ENCODE results near the gene ETFB.
A peak's percentile ranks its signal among the peaks of the same experiment; 100 is the strongest.

The ETFB gene

DNA sequence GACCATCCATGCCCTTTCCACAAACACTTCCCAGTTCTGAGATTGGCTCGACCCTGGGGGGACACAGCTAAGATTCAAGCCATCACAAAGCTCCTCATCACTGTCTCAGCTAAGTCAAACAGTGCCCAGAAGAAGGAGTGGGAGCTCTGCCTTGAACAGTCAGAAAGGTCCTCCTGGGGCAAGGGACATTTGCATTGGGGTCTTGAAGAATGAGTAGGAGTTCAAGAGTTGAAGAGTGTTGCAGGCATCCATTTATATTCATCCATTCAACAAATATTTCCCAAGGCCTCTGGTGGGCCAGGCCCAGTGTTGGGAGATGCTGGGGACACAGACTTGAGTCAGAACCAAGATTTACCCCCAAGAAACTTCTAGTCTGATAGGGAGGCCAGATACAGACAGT is 48.2 kb downstream of the ETFB start:
- H3K79me2 ChIP-seq (ENCODE audit: control insufficient read depth, insufficient read depth, low read length, poor library complexity) = no peaks in the 10 kb centered on the region
- peaks cover 4% of the 10 kb centered on the region for H3K9me3 ChIP-seq (ENCODE audit: insufficient read depth, low read depth, low read length)
- no peak overlapping the region for H3K9ac ChIP-seq (ENCODE audit: low read length)
- H3K18ac ChIP-seq (ENCODE audit: low read length) = no peak overlapping the region
- no peaks in the 10 kb centered on the region for H3K79me1 ChIP-seq (ENCODE audit: low read length)
- H4K12ac ChIP-seq (ENCODE audit: low read depth, low read length) = no peak overlapping the region
- no peak overlapping the region for H3K4me2 ChIP-seq (ENCODE audit: low read length)
- H3K23ac ChIP-seq (ENCODE audit: low read length) = no peak overlapping the region
- no peak overlapping the region for H2BK120ac ChIP-seq (ENCODE audit: insufficient read depth, low read length, poor library complexity)
- H3K36me3 ChIP-seq (ENCODE audit: control insufficient read depth in 1 of 2, insufficient read depth in 2 of 2, low read length in 2 of 2) = no peaks in the 10 kb centered on the region
- no peaks in the 10 kb centered on the region for H3K27me3 ChIP-seq (ENCODE audit: insufficient read depth, low read length)
- no peak overlapping the region for H2AFZ ChIP-seq (ENCODE audit: insufficient read depth, low read length, poor library complexity)
- no peak overlapping the region for H2BK12ac ChIP-seq (ENCODE audit: low read length)
- no peak overlapping the region for H3K4ac ChIP-seq (ENCODE audit: low read depth, low read length)
- no peak overlapping the region for H2AK5ac ChIP-seq (ENCODE audit: low read length)
- no peak overlapping the region for H4K8ac ChIP-seq (ENCODE audit: low read depth, low read length)
- H3K4me3 ChIP-seq (ENCODE audit: low read depth, low read length) = no peak overlapping the region
- no peak for DNase-seq
- no peak overlapping the region for H4K91ac ChIP-seq (ENCODE audit: low read depth, low read length)
- H3K27ac ChIP-seq (ENCODE audit: low read depth, low read length) = no peak overlapping the region
- H2BK5ac ChIP-seq (ENCODE audit: low read depth, low read length, poor library complexity) = no peak overlapping the region
- no peaks in the 10 kb centered on the region for H3K4me1 ChIP-seq (ENCODE audit: control insufficient read depth in 1 of 2, insufficient read depth in 2 of 2, low read length in 2 of 2)
- no CpG with 5 or more reads among the region's 1 CpG for WGBS (ENCODE audit: extremely low coverage, insufficient coverage, insufficient read length)
- H3K14ac ChIP-seq (ENCODE audit: low read length) = no peak overlapping the region

DNA sequence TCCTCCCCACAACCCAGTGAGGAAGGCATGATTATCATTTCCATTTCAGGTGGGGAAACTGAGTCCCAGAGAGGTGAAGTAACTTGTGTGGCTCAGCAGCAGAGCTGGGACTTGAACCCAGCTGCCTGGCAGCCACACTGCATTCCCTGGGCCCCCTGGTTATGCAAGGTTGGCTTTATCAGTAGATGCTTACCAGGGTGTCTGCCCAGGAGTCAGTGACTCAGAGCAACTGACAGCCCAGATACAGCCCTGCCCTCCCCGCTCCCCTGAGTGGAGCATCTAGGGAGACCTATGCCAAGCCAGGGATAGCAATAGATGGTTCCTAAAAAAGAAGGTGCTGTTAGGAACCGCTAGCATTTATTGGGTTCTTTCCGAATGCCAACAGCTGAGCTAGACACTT is 48.8 kb downstream of the ETFB start:
- no peak overlapping the region for H4K12ac ChIP-seq (ENCODE audit: low read depth, low read length)
- H3K36me3 ChIP-seq (ENCODE audit: control insufficient read depth in 1 of 2, insufficient read depth in 2 of 2, low read length in 2 of 2) = no peaks in the 10 kb centered on the region
- no peak overlapping the region for H2BK12ac ChIP-seq (ENCODE audit: low read length)
- no peak overlapping the region for H3K4me3 ChIP-seq (ENCODE audit: low read depth, low read length)
- no peak overlapping the region for H2BK5ac ChIP-seq (ENCODE audit: low read depth, low read length, poor library complexity)
- no peaks in the 10 kb centered on the region for H3K4me1 ChIP-seq (ENCODE audit: control insufficient read depth in 1 of 2, insufficient read depth in 2 of 2, low read length in 2 of 2)
- H2AFZ ChIP-seq (ENCODE audit: insufficient read depth, low read length, poor library complexity) = no peak overlapping the region
- no peak overlapping the region for H2BK120ac ChIP-seq (ENCODE audit: insufficient read depth, low read length, poor library complexity)
- WGBS (ENCODE audit: extremely low coverage, insufficient coverage, insufficient read length) = no CpG with 5 or more reads among the region's 3 CpGs
- H3K18ac ChIP-seq (ENCODE audit: low read length) = no peak overlapping the region
- H3K23ac ChIP-seq (ENCODE audit: low read length) = no peak overlapping the region
- no peak overlapping the region for H4K91ac ChIP-seq (ENCODE audit: low read depth, low read length)
- H4K8ac ChIP-seq (ENCODE audit: low read depth, low read length) = no peak overlapping the region
- no peak overlapping the region for H3K4me2 ChIP-seq (ENCODE audit: low read length)
- no peak overlapping the region for H2AK5ac ChIP-seq (ENCODE audit: low read length)
- H3K14ac ChIP-seq (ENCODE audit: low read length) = no peak overlapping the region
- no peaks in the 10 kb centered on the region for H3K27me3 ChIP-seq (ENCODE audit: insufficient read depth, low read length)
- H3K9me3 ChIP-seq (ENCODE audit: insufficient read depth, low read depth, low read length) = peaks cover 4% of the 10 kb centered on the region
- H3K79me2 ChIP-seq (ENCODE audit: control insufficient read depth, insufficient read depth, low read length, poor library complexity) = no peaks in the 10 kb centered on the region
- H3K27ac ChIP-seq (ENCODE audit: low read depth, low read length) = no peak overlapping the region
- DNase-seq = no peak
- H3K79me1 ChIP-seq (ENCODE audit: low read length) = no peaks in the 10 kb centered on the region
- H3K9ac ChIP-seq (ENCODE audit: low read length) = no peak overlapping the region
- H3K4ac ChIP-seq (ENCODE audit: low read depth, low read length) = no peak overlapping the region

DNA sequence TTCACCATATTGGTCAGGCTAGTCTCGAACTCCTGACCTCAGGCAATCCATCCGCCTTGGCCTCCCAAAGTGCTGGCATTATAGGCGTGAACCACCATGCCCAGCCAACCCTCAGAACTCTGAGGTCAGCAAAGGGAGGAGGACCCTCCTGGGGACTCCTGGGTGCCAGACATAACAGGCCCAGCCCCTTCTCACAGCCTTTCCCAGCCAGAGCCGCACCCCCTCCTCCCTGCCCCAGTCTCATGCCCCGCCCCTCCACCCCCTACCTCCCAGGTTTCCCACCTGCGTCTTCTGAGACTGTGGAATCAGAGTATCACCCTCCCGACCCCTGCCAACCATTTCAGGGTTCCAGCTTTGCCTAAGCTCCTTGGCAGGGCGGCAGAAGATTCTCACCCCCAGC is 49.5 kb downstream of the ETFB start:
- Histone ChIP-seq H2BK120ac (ENCODE audit: insufficient read depth, low read length, poor library complexity) (no peak overlapping the region), H3K9me3 (ENCODE audit: insufficient read depth, low read depth, low read length) (peaks cover 4% of the 10 kb centered on the region), H4K12ac (ENCODE audit: low read depth, low read length) (no peak overlapping the region), H3K79me2 (ENCODE audit: control insufficient read depth, insufficient read depth, low read length, poor library complexity) (no peaks in the 10 kb centered on the region), H3K14ac (ENCODE audit: low read length) (no peak overlapping the region), H3K4me1 (ENCODE audit: control insufficient read depth in 1 of 2, insufficient read depth in 2 of 2, low read length in 2 of 2) (no peaks in the 10 kb centered on the region), H3K9ac (ENCODE audit: low read length) (no peak overlapping the region), H2AFZ (ENCODE audit: insufficient read depth, low read length, poor library complexity) (no peak overlapping the region), H4K8ac (ENCODE audit: low read depth, low read length) (no peak overlapping the region), H3K27ac (ENCODE audit: low read depth, low read length) (no peak overlapping the region), H3K4me2 (ENCODE audit: low read length) (no peak overlapping the region), H3K27me3 (ENCODE audit: insufficient read depth, low read length) (no peaks in the 10 kb centered on the region), H2AK5ac (ENCODE audit: low read length) (no peak overlapping the region), H3K79me1 (ENCODE audit: low read length) (no peaks in the 10 kb centered on the region), H3K23ac (ENCODE audit: low read length) (no peak overlapping the region), H3K18ac (ENCODE audit: low read length) (no peak overlapping the region), H2BK12ac (ENCODE audit: low read length) (no peak overlapping the region), H3K36me3 (ENCODE audit: control insufficient read depth in 1 of 2, insufficient read depth in 2 of 2, low read length in 2 of 2) (no peaks in the 10 kb centered on the region), H4K91ac (ENCODE audit: low read depth, low read length) (no peak overlapping the region), H2BK5ac (ENCODE audit: low read depth, low read length, poor library complexity) (no peak overlapping the region), H3K4ac (ENCODE audit: low read depth, low read length) (no peak overlapping the region), H3K4me3 (ENCODE audit: low read depth, low read length) (no peak overlapping the region)
- DNase-seq = no peak
- no CpG with 5 or more reads among the region's 8 CpGs for WGBS (ENCODE audit: extremely low coverage, insufficient coverage, insufficient read length)

DNA sequence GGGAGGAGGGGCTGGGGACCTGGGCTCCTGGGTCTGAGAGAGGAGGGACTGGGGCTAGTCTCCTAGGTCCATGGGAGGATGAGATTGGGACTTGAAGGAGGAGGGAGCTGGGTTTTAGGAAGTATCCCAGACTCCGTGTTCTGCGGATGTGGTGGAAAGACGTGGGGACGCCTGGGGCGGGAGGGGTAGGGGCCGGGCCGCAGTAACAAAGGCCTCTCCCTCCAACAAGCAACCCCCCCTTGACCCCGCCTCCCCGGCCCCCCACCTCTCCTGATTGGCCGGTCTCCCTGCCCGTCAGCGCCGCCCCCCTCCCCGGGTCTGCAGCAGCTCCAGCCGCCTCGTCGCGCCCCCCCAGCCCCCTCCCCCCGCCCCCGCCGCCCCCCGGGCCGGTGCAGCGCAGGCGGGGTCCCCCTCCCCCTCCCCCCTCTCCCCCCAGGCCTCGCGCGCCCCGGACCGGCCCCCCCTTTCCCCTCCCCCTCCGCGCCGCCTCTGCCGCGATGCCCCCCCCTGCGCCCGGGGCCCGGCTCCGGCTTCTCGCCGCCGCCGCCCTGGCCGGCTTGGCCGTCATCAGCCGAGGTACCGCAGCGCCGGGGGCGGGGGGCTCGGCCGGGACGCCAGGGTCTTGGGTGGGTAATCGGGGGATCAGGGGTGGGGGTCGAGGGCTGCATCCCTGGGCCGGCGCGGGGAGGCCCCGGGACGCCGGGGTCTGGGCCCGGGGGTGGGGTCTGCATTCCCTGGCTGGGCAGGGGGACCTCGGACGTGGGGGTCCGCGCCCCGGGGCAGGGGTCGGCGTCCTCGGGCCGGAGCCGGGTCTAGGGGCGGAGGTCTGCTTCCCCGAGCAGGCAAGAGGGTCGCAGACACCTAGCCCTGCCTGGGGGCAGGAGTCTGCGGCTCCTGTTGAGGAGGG is 54.6 kb downstream of the ETFB start, which contains the start of gene IGLON5:
TSS of gene IGLON5 (plus strand) at position 294 of the 907 bp plus-strand sequence. CDS start at position 498, 204 bp downstream.
- Histone ChIP-seq H3K27ac (ENCODE audit: low read depth, low read length) (no peak within 1 kb of the TSS), H3K23ac (ENCODE audit: low read length) (no peak within 1 kb of the TSS), H3K18ac (ENCODE audit: low read length) (no peak within 1 kb of the TSS), H2AFZ (ENCODE audit: insufficient read depth, low read length, poor library complexity) (no peak within 1 kb of the TSS), H3K4me2 (ENCODE audit: low read length) (peak within 1 kb of the TSS; percentile 59), H3K36me3 (ENCODE audit: control insufficient read depth in 1 of 2, insufficient read depth in 2 of 2, low read length in 2 of 2) (no peaks in the 10 kb centered on the region), H3K4me3 (ENCODE audit: low read depth, low read length) (peak within 1 kb of the TSS; percentile 64), H3K9me3 (ENCODE audit: insufficient read depth, low read depth, low read length) (peaks cover 5% of the 10 kb centered on the region), H3K4me1 (ENCODE audit: control insufficient read depth in 1 of 2, insufficient read depth in 2 of 2, low read length in 2 of 2) (no peaks in the 10 kb centered on the region), H3K79me1 (ENCODE audit: low read length) (no peaks in the 10 kb centered on the region), H4K91ac (ENCODE audit: low read depth, low read length) (peak within 1 kb of the TSS; percentile 76), H2BK12ac (ENCODE audit: low read length) (no peak within 1 kb of the TSS), H2BK120ac (ENCODE audit: insufficient read depth, low read length, poor library complexity) (no peak within 1 kb of the TSS), H2AK5ac (ENCODE audit: low read length) (no peak within 1 kb of the TSS), H2BK5ac (ENCODE audit: low read depth, low read length, poor library complexity) (peak within 1 kb of the TSS; percentile 40), H3K14ac (ENCODE audit: low read length) (no peak within 1 kb of the TSS), H4K12ac (ENCODE audit: low read depth, low read length) (peak within 1 kb of the TSS; percentile 30), H4K8ac (ENCODE audit: low read depth, low read length) (peak within 1 kb of the TSS; percentile 47), H3K79me2 (ENCODE audit: control insufficient read depth, insufficient read depth, low read length, poor library complexity) (no peaks in the 10 kb centered on the region), H3K9ac (ENCODE audit: low read length) (no peak within 1 kb of the TSS), H3K4ac (ENCODE audit: low read depth, low read length) (no peak within 1 kb of the TSS), H3K27me3 (ENCODE audit: insufficient read depth, low read length) (no peaks in the 10 kb centered on the region)
- DNase-seq = no peak
- WGBS (ENCODE audit: extremely low coverage, insufficient coverage, insufficient read length) = no CpG with 5 or more reads among the region's 76 CpGs

Data from trophoblast cell (in vitro differentiated cells and primary cell).